ENCODE measurements around the gene HMHB1.

DNA sequence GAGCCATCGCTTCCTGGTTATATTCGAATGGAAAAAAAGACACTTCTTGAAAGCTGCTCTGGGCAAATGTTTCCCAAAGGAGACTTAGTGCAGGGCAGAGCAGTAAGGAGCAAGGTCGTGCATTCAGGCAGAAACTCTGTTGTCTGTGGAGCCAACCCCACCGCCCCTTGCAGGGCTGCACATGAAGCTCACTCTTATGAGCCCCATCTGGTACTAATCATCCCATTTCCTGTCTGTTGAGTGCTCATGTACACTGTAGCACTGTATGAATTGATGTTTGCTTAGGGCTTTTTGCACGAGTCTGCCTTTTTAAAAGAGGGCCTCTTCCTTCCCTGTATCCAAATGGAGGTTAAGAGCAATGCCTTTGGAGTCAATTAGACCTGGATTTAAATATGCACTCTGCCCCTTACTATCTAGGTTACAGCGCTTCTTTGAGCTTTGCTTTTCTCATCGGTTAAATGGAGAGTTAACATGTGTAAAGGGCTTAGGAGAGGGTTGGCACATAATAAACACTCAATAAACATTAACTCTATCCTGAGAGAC lies 25.4 kb downstream of the HMHB1 start:
- TF ChIP-seq, protein P1, sequence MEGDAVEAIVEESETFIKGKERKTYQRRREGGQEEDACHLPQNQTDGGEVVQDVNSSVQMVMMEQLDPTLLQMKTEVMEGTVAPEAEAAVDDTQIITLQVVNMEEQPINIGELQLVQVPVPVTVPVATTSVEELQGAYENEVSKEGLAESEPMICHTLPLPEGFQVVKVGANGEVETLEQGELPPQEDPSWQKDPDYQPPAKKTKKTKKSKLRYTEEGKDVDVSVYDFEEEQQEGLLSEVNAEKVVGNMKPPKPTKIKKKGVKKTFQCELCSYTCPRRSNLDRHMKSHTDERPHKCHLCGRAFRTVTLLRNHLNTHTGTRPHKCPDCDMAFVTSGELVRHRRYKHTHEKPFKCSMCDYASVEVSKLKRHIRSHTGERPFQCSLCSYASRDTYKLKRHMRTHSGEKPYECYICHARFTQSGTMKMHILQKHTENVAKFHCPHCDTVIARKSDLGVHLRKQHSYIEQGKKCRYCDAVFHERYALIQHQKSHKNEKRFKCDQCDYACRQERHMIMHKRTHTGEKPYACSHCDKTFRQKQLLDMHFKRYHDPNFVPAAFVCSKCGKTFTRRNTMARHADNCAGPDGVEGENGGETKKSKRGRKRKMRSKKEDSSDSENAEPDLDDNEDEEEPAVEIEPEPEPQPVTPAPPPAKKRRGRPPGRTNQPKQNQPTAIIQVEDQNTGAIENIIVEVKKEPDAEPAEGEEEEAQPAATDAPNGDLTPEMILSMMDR (IDR thresholded peaks at IDR 0.05) = no peak
- no peak for TF ChIP-seq POLR2A (IDR thresholded peaks at IDR 0.05)

Measured in thyroid gland (tissue), 4 donors.